Right lobe of liver (tissue), 6 donors: ENCODE data around the gene C7orf57. TPM values are rescaled to one million over a fixed set of nuclear protein-coding genes. Genes with fewer than 3 reads are reported as not detected.

Experiments used
- ATAC-seq, 4 donors: fragments of 200-7000 bp; cut with Tn5 transposase; one replicate each; pipeline ENCODE4 v1.9.1; 2020; ENCODE audit warnings: mild to moderate bottlenecking in 4 of 4, moderate library complexity in 4 of 4
- DNase-seq, 3 donors: peaks; one replicate each; pipeline ENCODE4 v3.0.0-alpha.2; 2020
- H3K27ac ChIP-seq, 3 donors: fragments of 200-600 bp; one replicate each; pipeline ENCODE4 v1.8.0; 2022
- H3K27me3 ChIP-seq, 2 donors: fragments of 200-600 bp; one replicate each; pipeline ENCODE4 v1.8.0; 2022
- H3K36me3 ChIP-seq, 4 donors: fragments of 200-600 bp; sonication (generic) in 1 of 4; one replicate each; pipeline versions ENCODE4 v1.5.1 to v1.8.0; 2017 to 2022; ENCODE audit warnings: control low read depth in 1 of 4
- H3K4me1 ChIP-seq, 4 donors: fragments of 200-600 bp; sonication (generic) in 1 of 4; one replicate each; pipeline versions ENCODE4 v1.5.1 to v1.8.0; 2017 to 2022; ENCODE audit warnings: control low read depth in 1 of 4
- H3K4me3 ChIP-seq, 3 donors: fragments of 200-600 bp; one replicate each; pipeline ENCODE4 v1.8.0; 2022
- H3K9me3 ChIP-seq, 4 donors: fragments of 200-600 bp; sonication (generic) in 1 of 4; one replicate each; pipeline versions ENCODE4 v1.5.1 to v1.8.0; 2017 to 2022; ENCODE audit warnings: control low read depth in 1 of 4
- POLR2A ChIP-seq: fragments of 450-650 bp; IDR thresholded peaks from one replicate; pipeline ENCODE4 v1.6.1; 2017; ENCODE audit warnings: antibody characterized with exemption, mild to moderate bottlenecking
- WGBS: methylation state at CpG from one replicate; pipeline ENCODE4 v1.1.6; 2018; ENCODE audit warnings: low coverage, low lambda C conversion rate; ENCODE audit not compliant: insufficient coverage; ENCODE audit errors: missing lambda C conversion rate; 5-methylcytosine and 5-hydroxymethylcytosine counted together
- intact Hi-C, 2 donors: fragments of 100-400 bp; cut with DNase I; formaldehyde crosslinking; loops; one replicate each; pipeline versions ENCODE4 v1.11.2 to v1.14.1; 2022
- total RNA-seq, 6 experiments: library from RNA; depleted of rRNA in 2 of 6; stranded (reverse); fragments of >200 nt in 2 of 6; fragmentation: NEBNext Ultra II Directional in 3 of 6; extraction: Animal tissue kit (Norgen Biotek cat#: 25700) in 3 of 6; gene quantifications; one replicate each; pipeline versions ENCODE4 v1.1.0 to v1.2.4, GENCODE V29; 2016 to 2023
- TF ChIP-seq, protein P1 (sequence below), 4 donors: fragments of 200-600 bp in 3 of 4; fragments of 450-650 bp in 1 of 4; IDR thresholded peaks; one replicate each; pipeline versions ENCODE4 v1.5.1 to v1.8.0; 2016 to 2022; ENCODE audit warnings: antibody characterized with exemption in 4 of 4, mild to moderate bottlenecking in 2 of 4
- donor health status: DM: no; HTN: yes; CAD: no.
- donor health status: DM: no; HTN: no; CAD: no.
- donor health status: DM: no; HTN: no; CAD: no.
- donor health status: DM: no; HTN: yes; CAD: no.
- donor health status: DM: no; HTN: yes; CAD: no.

C7orf57 gene
- total RNA-seq, 6 experiments from 2014 or later, result not detected

DNA sequence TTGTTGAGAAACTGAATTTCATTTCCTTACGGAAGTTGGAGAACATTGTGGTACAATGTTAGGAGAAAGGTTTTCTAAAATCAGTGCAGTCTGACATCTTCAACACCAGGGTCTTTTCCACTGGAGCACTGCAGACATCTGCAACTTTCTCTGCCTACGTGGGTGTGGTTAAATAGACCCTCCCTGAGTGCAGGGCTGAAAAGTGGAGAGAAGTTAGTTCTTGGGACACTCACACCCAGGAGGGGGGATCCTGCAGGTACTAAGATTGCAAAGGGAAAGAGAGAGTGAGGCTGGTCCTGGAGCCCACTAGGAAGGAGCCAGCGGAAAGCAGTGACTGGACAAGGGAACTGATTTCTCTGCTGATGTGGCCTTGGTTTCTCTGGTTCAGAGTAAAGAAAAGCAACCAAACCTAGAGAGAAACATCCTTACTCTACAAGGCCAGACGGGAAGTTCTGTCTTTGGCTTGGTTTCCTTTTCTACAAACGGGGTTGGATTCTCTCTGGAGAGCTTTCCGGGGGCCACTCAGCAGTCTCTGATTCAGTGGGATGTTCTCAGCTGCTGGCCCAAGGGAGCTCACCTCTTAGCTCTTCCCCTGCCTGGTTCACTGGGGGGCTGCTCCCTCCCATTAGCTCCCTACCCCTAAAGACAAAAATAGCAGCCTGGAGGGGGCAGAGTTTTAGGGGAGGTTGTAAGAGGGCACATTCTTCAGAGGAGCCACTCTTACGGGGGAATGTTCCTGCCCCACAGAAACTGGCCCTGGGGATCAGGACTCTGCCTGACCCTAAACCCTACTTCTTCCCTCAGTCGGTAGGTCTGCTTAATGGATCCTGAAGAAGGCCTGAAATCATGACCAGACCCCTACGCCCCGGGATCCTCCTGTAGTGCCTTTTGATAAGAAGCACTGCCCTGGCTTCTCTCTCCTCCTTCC is 56.4 kb downstream of the C7orf57 start:
- Histone ChIP-seq H3K27ac (no peak overlapping the region), H3K36me3 (peaks cover 0 to 29% (median 2%) of the 10 kb centered on the region in 4 donors), H3K4me3 (no peak overlapping the region), H3K9me3 (no peaks in the 10 kb centered on the region), H3K27me3 (no peaks in the 10 kb centered on the region), H3K4me1 (peaks cover 0 to 20% (median 0%) of the 10 kb centered on the region in 4 donors)
- 63% methylated on average over 4 of the region's 10 CpGs for WGBS
- TF ChIP-seq, protein P1, sequence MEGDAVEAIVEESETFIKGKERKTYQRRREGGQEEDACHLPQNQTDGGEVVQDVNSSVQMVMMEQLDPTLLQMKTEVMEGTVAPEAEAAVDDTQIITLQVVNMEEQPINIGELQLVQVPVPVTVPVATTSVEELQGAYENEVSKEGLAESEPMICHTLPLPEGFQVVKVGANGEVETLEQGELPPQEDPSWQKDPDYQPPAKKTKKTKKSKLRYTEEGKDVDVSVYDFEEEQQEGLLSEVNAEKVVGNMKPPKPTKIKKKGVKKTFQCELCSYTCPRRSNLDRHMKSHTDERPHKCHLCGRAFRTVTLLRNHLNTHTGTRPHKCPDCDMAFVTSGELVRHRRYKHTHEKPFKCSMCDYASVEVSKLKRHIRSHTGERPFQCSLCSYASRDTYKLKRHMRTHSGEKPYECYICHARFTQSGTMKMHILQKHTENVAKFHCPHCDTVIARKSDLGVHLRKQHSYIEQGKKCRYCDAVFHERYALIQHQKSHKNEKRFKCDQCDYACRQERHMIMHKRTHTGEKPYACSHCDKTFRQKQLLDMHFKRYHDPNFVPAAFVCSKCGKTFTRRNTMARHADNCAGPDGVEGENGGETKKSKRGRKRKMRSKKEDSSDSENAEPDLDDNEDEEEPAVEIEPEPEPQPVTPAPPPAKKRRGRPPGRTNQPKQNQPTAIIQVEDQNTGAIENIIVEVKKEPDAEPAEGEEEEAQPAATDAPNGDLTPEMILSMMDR (IDR thresholded peaks at IDR 0.05), result no peak
- TF ChIP-seq POLR2A, result no peak
- ATAC-seq (no peak), DNase-seq (no peak)
- intact Hi-C loops, result no loop called here

DNA sequence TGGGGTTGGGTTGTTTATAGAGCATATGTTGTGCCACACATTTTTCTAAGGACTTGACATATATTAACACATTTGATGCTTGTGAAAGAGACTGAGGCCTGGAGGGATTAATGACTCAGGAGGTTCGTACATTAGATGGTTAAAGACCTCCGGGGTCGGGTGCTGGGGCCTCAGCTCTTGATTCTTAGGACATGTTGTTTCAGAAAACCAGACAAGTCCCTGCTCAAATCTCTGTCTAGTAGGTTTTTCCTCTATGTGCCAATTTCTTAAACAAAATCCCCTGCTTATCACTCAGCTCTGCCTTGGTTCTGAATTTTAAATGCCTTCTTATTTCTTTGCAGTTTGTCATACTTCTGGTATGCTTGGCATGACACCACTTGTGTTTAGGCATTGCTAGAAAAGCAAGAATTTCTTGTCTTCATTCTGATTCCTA is 59.5 kb downstream of the C7orf57 start:
- H3K27ac ChIP-seq, result no peak overlapping the region
- no peaks in the 10 kb centered on the region for H3K27me3 ChIP-seq
- 85% methylated on average over 3 of the region's 3 CpGs for WGBS
- DNase-seq, result no peak
- H3K9me3 ChIP-seq, result no peaks in the 10 kb centered on the region
- TF ChIP-seq POLR2A, result no peak
- TF ChIP-seq, protein P1 (IDR thresholded peaks at IDR 0.05), result no peak
- peaks cover 0 to 40% (median 4%) of the 10 kb centered on the region in 4 donors for H3K36me3 ChIP-seq
- intact Hi-C loops, result no loop called here
- ATAC-seq, result no peak
- H3K4me1 ChIP-seq, result peaks cover 0 to 6% (median 0%) of the 10 kb centered on the region in 4 donors
- H3K4me3 ChIP-seq, result no peak overlapping the region

DNA sequence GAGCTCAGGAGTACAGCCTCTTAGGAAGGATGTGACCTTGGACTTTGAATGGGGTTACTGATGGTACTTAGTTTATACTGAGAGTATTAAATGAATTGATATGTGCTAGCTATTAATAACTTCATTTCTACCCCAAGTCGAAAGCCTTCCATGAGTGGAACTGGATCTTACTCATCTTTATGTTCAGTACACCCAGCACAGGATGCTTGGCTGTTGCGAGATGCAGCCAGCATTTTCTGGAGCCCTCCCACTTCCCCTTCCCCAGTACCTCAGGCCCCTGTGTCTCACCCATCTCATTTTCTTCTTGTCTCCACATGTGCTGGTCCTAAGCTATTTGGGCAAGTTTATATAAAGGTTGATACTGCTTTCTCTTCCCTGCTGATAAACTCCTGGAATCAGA is 60.9 kb downstream of the C7orf57 start:
- H3K27me3 ChIP-seq, result no peaks in the 10 kb centered on the region
- ATAC-seq (peak; percentile 39 to 64 (median 56)), DNase-seq (peak in 1 of 3 donors; percentile 45)
- H3K27ac ChIP-seq, result peak overlapping the region in 1 of 3 donors; percentile 50
- no peaks in the 10 kb centered on the region for H3K4me1 ChIP-seq
- H3K4me3 ChIP-seq, result no peak overlapping the region
- no peaks in the 10 kb centered on the region for H3K9me3 ChIP-seq
- 44% methylated on average over 2 of the region's 2 CpGs for WGBS
- intact Hi-C loops, result no loop called here
- TF ChIP-seq POLR2A, result no peak
- TF ChIP-seq, protein P1 (IDR thresholded peaks at IDR 0.05), result no peak
- H3K36me3 ChIP-seq, result peaks cover 0 to 46% (median 4%) of the 10 kb centered on the region in 4 donors

DNA sequence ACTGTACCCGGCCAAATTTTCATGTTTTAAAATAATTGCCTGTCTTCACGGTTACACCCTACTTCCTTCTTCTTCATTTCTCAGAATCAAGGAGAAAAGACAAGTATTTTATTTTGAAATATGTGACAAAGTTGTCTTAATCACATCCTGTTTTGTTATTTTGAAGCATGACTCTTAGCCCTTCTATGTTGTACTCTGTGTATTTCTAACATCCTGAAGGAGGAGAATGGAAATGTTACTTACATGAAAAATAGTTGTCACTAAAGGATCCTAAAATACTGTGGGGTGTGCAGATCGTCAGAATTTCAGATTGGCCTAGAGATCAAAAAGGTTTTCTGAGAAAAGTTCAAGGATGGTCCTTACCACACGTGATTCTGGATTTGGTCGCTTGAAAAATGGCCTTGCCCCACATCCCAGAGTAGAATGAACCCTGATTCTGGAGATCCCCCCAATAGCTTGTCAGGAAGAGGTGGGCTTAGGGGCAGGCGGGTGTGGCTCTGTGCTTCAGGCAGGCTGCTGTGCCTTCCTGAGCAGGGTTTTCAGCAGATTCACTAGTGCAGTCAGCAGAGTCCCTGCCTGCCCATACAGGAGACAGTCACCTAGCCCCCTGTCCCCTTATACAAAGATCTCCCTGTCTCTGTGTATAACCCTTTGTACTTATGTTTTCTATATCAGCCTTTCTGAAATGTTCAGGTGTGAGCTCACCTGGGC is 62.3 kb downstream of the C7orf57 start:
- TF ChIP-seq, protein P1 (IDR thresholded peaks at IDR 0.05), result no peak
- no peak for TF ChIP-seq POLR2A
- peaks cover 0 to 56% (median 4%) of the 10 kb centered on the region in 4 donors for H3K36me3 ChIP-seq
- 41% methylated on average over 6 of the region's 6 CpGs for WGBS
- no peaks in the 10 kb centered on the region for H3K27me3 ChIP-seq
- ATAC-seq (peak; percentile 44 to 67 (median 58)), DNase-seq (no peak)
- intact Hi-C loops, result no loop called here
- no peaks in the 10 kb centered on the region for H3K9me3 ChIP-seq
- peak overlapping the region; percentile 37 to 50 (median 45) for H3K27ac ChIP-seq
- H3K4me3 ChIP-seq, result no peak overlapping the region
- H3K4me1 ChIP-seq, result no peaks in the 10 kb centered on the region
